T-cell (primary cell): Measurements from ENCODE around the gene MAP2K4. TPM values are rescaled to one million over a fixed set of nuclear protein-coding genes. Genes with fewer than 3 reads are reported as not detected.

Experiments used
- ATAC-seq, 4 experiments: fragments of 200-7000 bp in 3 of 4; fragments of 150-1000 bp in 1 of 4; cut with Tn5 transposase; replicated peaks in 1 of 4; 1 replicate in 3 of 4; 2 replicates in 1 of 4; pipeline ENCODE4 v1.10.0; 2021; ENCODE audit warnings: moderate library complexity in 3 of 4, mild to moderate bottlenecking in 2 of 4, moderate number of reproducible peaks in 1 of 4
- CTCF ChIA-PET, 2 donors: fragments of 300-600 bp; sonication (Branson Sonifier 250); formaldehyde crosslinking; loops; one replicate each; lab custom pipeline; 2022; ENCODE audit warnings: antibody characterized with exemption in 2 of 2; lab: Charles Lee
- POLR2A ChIA-PET, 2 donors: fragments of 300-600 bp; sonication (Branson Sonifier 250); formaldehyde crosslinking; loops; one replicate each; lab custom pipeline; 2022; ENCODE audit warnings: antibody characterized with exemption in 2 of 2; lab: Charles Lee
- DNase-seq, 35 experiments: peaks; one replicate each; pipeline versions ENCODE4 v3.0.0 to v3.0.0-alpha.2; 2013 to 2023
- H3K27ac ChIP-seq: one replicate; pipeline ENCODE4 v1.5.1; 2013; ENCODE audit warnings: low read length
- H3K27me3 ChIP-seq, 2 experiments: replicated peaks in 1 of 2; 1 replicate in 1 of 2; 2 replicates in 1 of 2; pipeline versions ENCODE4 v1.6.1 to v1.7.0; 2013; ENCODE audit warnings: low read length in 1 of 2, mixed read lengths in 1 of 2; ENCODE audit not compliant: control insufficient read depth in 2 of 2, insufficient read depth in 2 of 2; ENCODE audit errors: extremely low read depth in 1 of 2
- H3K36me3 ChIP-seq, 2 donors: 1 replicate in 1 of 2; 2 replicates in 1 of 2; pipeline versions ENCODE4 v1.6.1 to v1.7.0; 2013; ENCODE audit warnings: low read length in 1 of 2; ENCODE audit not compliant: control insufficient read depth in 2 of 2, insufficient read depth in 1 of 2; ENCODE audit errors: extremely low read depth in 1 of 2
- H3K4me1 ChIP-seq, 2 experiments: 1 replicate in 1 of 2; 2 replicates in 1 of 2; pipeline versions ENCODE4 v1.6.1 to v1.7.0; 2013; ENCODE audit warnings: low read length in 2 of 2, mixed read lengths in 1 of 2; ENCODE audit not compliant: insufficient read depth in 2 of 2, control insufficient read depth in 1 of 2; ENCODE audit errors: extremely low read depth in 1 of 2
- H3K4me3 ChIP-seq, 2 donors: 1 replicate in 1 of 2; 2 replicates in 1 of 2; pipeline versions ENCODE4 v1.5.1 to v1.7.0; 2013; ENCODE audit warnings: mild to moderate bottlenecking in 2 of 2, low read length in 1 of 2, moderate library complexity in 1 of 2; ENCODE audit not compliant: control insufficient read depth in 1 of 2; ENCODE audit errors: extremely low read depth in 1 of 2
- H3K9me3 ChIP-seq: 2 replicates; pipeline ENCODE4 v1.7.0; 2013
- H3K27ac Mint-ChIP-seq, 2 donors: one replicate each; pipeline ENCODE4 v1.8.0; 2020 to 2021; ENCODE audit warnings: mild to moderate bottlenecking in 2 of 2, mixed read lengths in 2 of 2
- H3K27me3 Mint-ChIP-seq, 2 donors: one replicate each; pipeline ENCODE4 v1.8.0; 2021 to 2022; ENCODE audit warnings: mixed read lengths in 2 of 2
- H3K36me3 Mint-ChIP-seq: one replicate; pipeline ENCODE4 v1.8.0; 2021; ENCODE audit warnings: mixed read lengths
- H3K4me1 Mint-ChIP-seq, 3 donors: one replicate each; pipeline ENCODE4 v1.8.0; 2020 to 2022; ENCODE audit warnings: mixed read lengths in 3 of 3, mild to moderate bottlenecking in 1 of 3
- H3K4me3 Mint-ChIP-seq, 3 donors: one replicate each; pipeline ENCODE4 v1.8.0; 2020 to 2022; ENCODE audit warnings: mild to moderate bottlenecking in 3 of 3, mixed read lengths in 3 of 3, moderate library complexity in 3 of 3
- H3K9me3 Mint-ChIP-seq, 3 donors: one replicate each; pipeline ENCODE4 v1.8.0; 2020 to 2022; ENCODE audit warnings: mixed read lengths in 3 of 3
- WGBS: methylation state at CpG from one replicate; pipeline ENCODE4 v1.1.5; 2013; ENCODE audit warnings: missing lambda C conversion rate; ENCODE audit not compliant: insufficient coverage; 5-methylcytosine and 5-hydroxymethylcytosine counted together
- total RNA-seq, 35 experiments: library from RNA in 6 of 35; stranded (reverse) in 6 of 35; fragments of 120-200 nt in 1 of 35; gene quantifications; one replicate each; pipeline versions ENCODE4 v1.2.1 to v1.2.4 and lab custom pipeline; 2013 to 2026

Gene MAP2K4
- total RNA-seq, 5 donors from 2014 or later (not counting 1 experiment from before 2014, with no cell fraction given) = 29.4 to 34.6 (median 33.6) TPM

DNA sequence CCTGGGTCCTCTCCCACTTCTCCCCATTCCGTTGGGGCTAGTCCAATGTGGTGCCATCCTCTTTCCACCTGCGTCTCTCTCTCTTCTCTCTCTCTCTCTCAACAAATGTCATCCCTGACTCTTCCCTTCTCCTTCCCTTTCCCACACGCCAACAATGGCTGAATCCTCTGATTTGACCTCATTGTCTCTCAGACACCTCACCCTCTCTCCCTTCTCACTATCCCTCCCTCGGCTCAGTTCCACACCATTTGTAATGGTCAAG lies 22.8 kb upstream of the MAP2K4 start:
- peak overlapping the region; percentile 65 to 74 for H3K4me3 ChIP-seq
- peaks cover 4% of the 10 kb centered on the region for H3K36me3 Mint-ChIP-seq
- CTCF ChIA-PET = interaction anchor here in 1 of 2 donors (1.0 to 2.6 kb wide), 5 partner anchors 22 to 1020 kb away, joined by 3 to 32 read pairs (median 5); partner anchors contain the start of genes ELAC2 and MAP2K4
- H3K9me3 Mint-ChIP-seq = peaks cover 0 to 6% (median 0%) of the 10 kb centered on the region in 3 donors
- no peaks in the 10 kb centered on the region for H3K27me3 ChIP-seq
- peak overlapping the region; percentile 57 for H3K27ac ChIP-seq
- peak overlapping the region; percentile 90 to 96 (median 93) for H3K4me3 Mint-ChIP-seq
- DNase-seq (no peak), ATAC-seq (no peak)
- WGBS = 73% methylated on average over 3 of the region's 4 CpGs
- H3K27ac Mint-ChIP-seq = peak overlapping the region; percentile 93 to 94
- H3K4me1 ChIP-seq = peaks cover 3 to 11% of the 10 kb centered on the region in 2 experiments
- H3K27me3 Mint-ChIP-seq = no peaks in the 10 kb centered on the region
- no peaks in the 10 kb centered on the region for H3K9me3 ChIP-seq
- no peaks in the 10 kb centered on the region for H3K36me3 ChIP-seq
- POLR2A ChIA-PET = interaction anchor here (0.6 to 3.3 kb wide), 11 partner anchors 10 to 1020 kb away, joined by 3 to 85 read pairs (median 5); partner anchors contain the start of genes MAP2K4 (in 2 of the 2) and ELAC2 (in 1 of the 2)
- peaks cover 17 to 26% (median 26%) of the 10 kb centered on the region in 3 donors for H3K4me1 Mint-ChIP-seq

DNA sequence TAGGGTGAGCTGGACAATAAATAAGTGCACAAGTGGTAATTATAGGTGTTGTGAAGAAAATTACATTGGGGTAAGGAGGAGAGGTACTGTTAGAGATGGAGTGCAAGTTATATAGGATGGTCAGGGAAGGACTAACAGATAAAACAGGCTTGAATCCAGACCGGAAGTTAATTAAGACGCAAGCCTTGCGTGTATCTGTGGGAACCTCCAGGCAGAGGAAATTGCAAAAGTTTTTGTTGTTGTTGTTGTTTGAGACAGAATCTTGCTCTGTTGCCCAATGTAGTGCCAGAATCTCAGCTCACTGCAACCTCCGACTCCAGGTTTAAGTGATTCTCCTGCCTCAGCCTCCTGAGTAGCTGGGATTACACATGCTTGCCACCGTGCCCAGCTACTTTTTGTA lies 21.0 kb upstream of the MAP2K4 start:
- no peak for ATAC-seq

DNA sequence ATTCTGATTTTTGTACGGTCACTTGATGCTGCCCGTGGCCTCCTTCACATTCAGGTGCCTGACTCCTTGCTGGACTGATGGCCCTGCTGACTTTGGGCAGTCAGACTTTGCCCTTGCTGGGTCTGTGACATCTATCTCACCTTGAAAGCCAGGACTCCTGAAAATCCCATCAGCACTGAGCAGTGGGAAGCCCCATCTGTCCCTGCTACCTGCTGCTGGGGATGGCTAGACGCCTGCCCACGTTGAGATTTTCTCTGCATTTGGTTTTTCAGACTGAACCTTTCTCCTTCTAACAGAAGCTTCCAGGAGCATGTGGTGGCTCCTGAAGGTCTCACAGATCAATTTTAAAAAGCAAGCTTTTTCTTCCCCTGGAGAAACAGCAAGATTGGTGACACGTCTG lies 13.2 kb upstream of the MAP2K4 start:
- DNase-seq (no peak), ATAC-seq (no peak)
- H3K36me3 Mint-ChIP-seq = no peaks in the 10 kb centered on the region
- H3K27me3 Mint-ChIP-seq = peaks cover 3 to 7% of the 10 kb centered on the region in 2 donors
- H3K27me3 ChIP-seq = no peaks in the 10 kb centered on the region
- no peaks in the 10 kb centered on the region for H3K4me1 ChIP-seq
- WGBS = 87% methylated on average over 5 of the region's 5 CpGs
- H3K27ac ChIP-seq = no peak overlapping the region
- no peaks in the 10 kb centered on the region for H3K9me3 Mint-ChIP-seq
- H3K4me1 Mint-ChIP-seq = no peaks in the 10 kb centered on the region
- CTCF ChIA-PET = interaction anchor here in 1 of 2 donors (0.5 kb wide), 1 partner anchor 24 kb away, joined by 4 read pairs; no protein-coding TSS in a partner anchor
- no peaks in the 10 kb centered on the region for H3K9me3 ChIP-seq
- no peaks in the 10 kb centered on the region for H3K36me3 ChIP-seq
- H3K4me3 ChIP-seq = no peak overlapping the region
- no peak overlapping the region for H3K4me3 Mint-ChIP-seq
- no peak overlapping the region for H3K27ac Mint-ChIP-seq
- POLR2A ChIA-PET = interaction anchor here in 1 of 2 donors (0.9 kb wide), 1 partner anchor 10 kb away, joined by 3 read pairs; the partner anchor contains the start of gene ZNF18

More for the DNA sequence above, 21.0 kb upstream of the MAP2K4 start:
- no peaks in the 10 kb centered on the region for H3K36me3 ChIP-seq
- Mint-ChIP-seq H3K4me1 (peaks cover 15 to 19% (median 16%) of the 10 kb centered on the region in 3 donors), H3K27ac (no peak overlapping the region), H3K9me3 (peaks cover 0 to 6% (median 0%) of the 10 kb centered on the region in 3 donors), H3K4me3 (no peak overlapping the region), H3K36me3 (no peaks in the 10 kb centered on the region), H3K27me3 (no peaks in the 10 kb centered on the region)
- ChIA-PET POLR2A (interaction anchor here in 1 of 2 donors (0.8 kb wide), 1 partner anchor 49 kb away, joined by 4 read pairs; no protein-coding TSS in a partner anchor), CTCF (no interaction called here)
- no peak overlapping the region for H3K4me3 ChIP-seq
- H3K4me1 ChIP-seq = peaks cover 3 to 11% of the 10 kb centered on the region in 2 experiments
- H3K27me3 ChIP-seq = no peaks in the 10 kb centered on the region
- no peak overlapping the region for H3K27ac ChIP-seq
- no peak for DNase-seq
- H3K9me3 ChIP-seq = no peaks in the 10 kb centered on the region
- WGBS = 100% methylated on average over 4 of the region's 5 CpGs

DNA sequence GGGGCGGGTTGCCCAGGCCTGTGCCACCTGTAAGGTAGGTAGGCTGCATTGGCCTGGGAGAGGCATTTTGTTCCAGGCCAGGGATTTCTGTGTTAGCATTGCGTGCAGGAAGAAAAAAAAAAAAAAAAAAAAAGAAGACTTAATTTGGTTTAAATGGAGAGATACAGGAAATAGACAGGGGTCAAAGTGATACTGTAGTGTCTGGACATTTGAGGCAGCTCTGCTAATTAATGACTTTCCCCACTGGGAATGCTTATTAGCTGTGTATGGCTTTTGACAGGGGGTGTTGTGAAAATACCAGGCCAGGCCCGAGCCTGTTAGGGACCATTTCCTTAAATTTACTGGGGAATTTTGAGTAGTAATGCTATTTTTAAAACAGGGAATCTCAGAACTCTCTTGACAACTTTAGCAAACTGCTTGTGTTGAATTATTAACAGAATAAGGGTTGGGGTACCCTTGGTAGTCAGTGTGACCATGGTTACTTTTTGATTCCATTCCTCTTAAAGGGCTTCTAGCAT lies 1.0 kb downstream of the MAP2K4 start:
- DNase-seq (no peak), ATAC-seq (no peak)
- no peaks in the 10 kb centered on the region for H3K27me3 Mint-ChIP-seq
- H3K9me3 ChIP-seq = no peaks in the 10 kb centered on the region
- H3K36me3 Mint-ChIP-seq = peaks cover 7% of the 10 kb centered on the region
- H3K4me1 ChIP-seq = peaks cover 10 to 16% of the 10 kb centered on the region in 2 experiments
- WGBS = 25% methylated on average over 1 of the region's 3 CpGs
- H3K4me3 Mint-ChIP-seq = peak overlapping the region; percentile 74 to 78 (median 77)
- H3K4me3 ChIP-seq = peak overlapping the region; percentile 44 to 72
- H3K27ac Mint-ChIP-seq = peak overlapping the region in 1 of 2 donors; percentile 75
- H3K4me1 Mint-ChIP-seq = peaks cover 38 to 60% (median 57%) of the 10 kb centered on the region in 3 donors
- ChIA-PET POLR2A (interaction anchor here (0.5 to 1.5 kb wide), 3 partner anchors 17 to 25 kb away, joined by 6 to 12 read pairs (median 10); partner anchors contain the start of gene ZNF18 (in 2 of the 2)), CTCF (no interaction called here)
- no peaks in the 10 kb centered on the region for H3K36me3 ChIP-seq
- no peaks in the 10 kb centered on the region for H3K27me3 ChIP-seq
- no peak overlapping the region for H3K27ac ChIP-seq
- no peaks in the 10 kb centered on the region for H3K9me3 Mint-ChIP-seq

DNA sequence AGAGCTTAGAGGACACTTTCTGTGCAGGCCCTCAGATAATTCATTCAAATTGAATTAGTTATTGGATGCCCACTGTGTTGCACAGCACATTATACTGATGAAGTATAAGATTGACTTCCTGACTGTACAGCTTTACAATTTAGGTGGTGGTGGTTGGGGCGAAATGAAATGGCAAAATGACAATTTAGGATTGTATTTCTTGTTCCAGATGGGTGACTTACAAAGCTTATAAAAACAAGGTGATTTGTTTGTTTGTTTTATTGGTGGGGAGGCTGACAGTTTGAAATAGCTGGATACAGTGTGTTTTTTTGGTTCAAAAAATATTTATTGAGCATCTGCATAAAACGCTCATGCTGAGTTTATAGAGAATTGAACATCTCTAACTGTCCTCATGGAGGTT lies 1.6 kb downstream of the MAP2K4 start:
- H3K27ac Mint-ChIP-seq = no peak overlapping the region

DNA sequence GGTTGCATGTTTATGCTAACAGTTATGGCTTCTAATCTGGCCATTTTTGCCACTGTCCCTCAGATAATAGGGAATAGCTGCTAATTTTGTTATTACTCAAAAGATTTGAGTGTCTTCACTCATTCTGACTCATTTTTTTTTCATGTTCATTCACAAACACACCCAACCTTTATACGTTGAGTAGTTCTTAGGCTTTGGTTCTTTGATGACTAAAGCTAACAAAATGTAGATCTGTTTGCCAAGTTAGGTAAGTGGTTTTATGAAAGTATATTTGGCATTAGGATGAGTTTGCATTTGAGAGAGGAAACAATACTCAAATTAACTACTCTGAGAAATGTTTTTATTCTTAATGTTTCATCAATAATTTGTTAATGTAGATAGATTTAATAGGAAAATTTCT lies 3.6 kb downstream of the MAP2K4 start:
- peaks cover 10 to 16% of the 10 kb centered on the region in 2 experiments for H3K4me1 ChIP-seq
- Mint-ChIP-seq H3K36me3 (peaks cover 11% of the 10 kb centered on the region), H3K4me3 (no peak overlapping the region), H3K27me3 (no peaks in the 10 kb centered on the region), H3K9me3 (no peaks in the 10 kb centered on the region), H3K27ac (no peak overlapping the region), H3K4me1 (peaks cover 64 to 82% (median 81%) of the 10 kb centered on the region in 3 donors)
- no peak overlapping the region for H3K4me3 ChIP-seq
- no peaks in the 10 kb centered on the region for H3K36me3 ChIP-seq
- ChIA-PET POLR2A (interaction anchor here in 1 of 2 donors (1.0 to 1.6 kb wide), 2 partner anchors 9 to 27 kb away, joined by 4 to 5 read pairs; partner anchors contain the start of gene ZNF18), CTCF (interaction anchor here in 1 of 2 donors (0.7 to 1.4 kb wide), 2 partner anchors 27 to 28 kb away, joined by 3 to 5 read pairs; partner anchors contain the start of gene ZNF18)
- DNase-seq = no peak
- no CpG with 5 or more reads among the region's 1 CpG for WGBS
- H3K27ac ChIP-seq = no peak overlapping the region
- H3K9me3 ChIP-seq = no peaks in the 10 kb centered on the region
- no peak for ATAC-seq
- H3K27me3 ChIP-seq = no peaks in the 10 kb centered on the region

More for the DNA sequence above, 1.6 kb downstream of the MAP2K4 start:
- no peak for ATAC-seq
- Histone ChIP-seq H3K4me3 (no peak overlapping the region), H3K36me3 (no peaks in the 10 kb centered on the region), H3K4me1 (peaks cover 10 to 16% of the 10 kb centered on the region in 2 experiments), H3K27me3 (no peaks in the 10 kb centered on the region), H3K9me3 (no peaks in the 10 kb centered on the region), H3K27ac (no peak overlapping the region)
- Mint-ChIP-seq H3K4me1 (peaks cover 44 to 66% (median 64%) of the 10 kb centered on the region in 3 donors), H3K27me3 (no peaks in the 10 kb centered on the region), H3K9me3 (no peaks in the 10 kb centered on the region), H3K4me3 (peak overlapping the region; percentile 21 to 78 (median 74)), H3K36me3 (peaks cover 11% of the 10 kb centered on the region)
- WGBS = 100% methylated on average over 1 of the region's 2 CpGs
- ChIA-PET CTCF (interaction anchor here in 1 of 2 donors (1.1 kb wide), 1 partner anchor 25 kb away, joined by 4 read pairs; the partner anchor contains the start of gene ZNF18), POLR2A (interaction anchor here (0.5 to 1.5 kb wide), 4 partner anchors 18 to 30 kb away, joined by 3 to 12 read pairs (median 8); partner anchors contain the start of gene ZNF18 (in 2 of the 2))
- DNase-seq = no peak
